IPS-18c (cell line): Measurements from ENCODE around the gene ARHGAP32.

ENCODE experiments used
- H3K4me3 ChIP-seq: 2 replicates; pipeline ENCODE4 v1.7.0; 2013; ENCODE audit warnings: low read depth, mild to moderate bottlenecking, low read length, moderate library complexity; ENCODE audit not compliant: insufficient read depth
- H3K9me3 ChIP-seq: one replicate; pipeline ENCODE4 v1.6.1; 2013; ENCODE audit warnings: mild to moderate bottlenecking, low read length, moderate library complexity; ENCODE audit not compliant: control insufficient read depth, insufficient read depth

Gene ARHGAP32

DNA sequence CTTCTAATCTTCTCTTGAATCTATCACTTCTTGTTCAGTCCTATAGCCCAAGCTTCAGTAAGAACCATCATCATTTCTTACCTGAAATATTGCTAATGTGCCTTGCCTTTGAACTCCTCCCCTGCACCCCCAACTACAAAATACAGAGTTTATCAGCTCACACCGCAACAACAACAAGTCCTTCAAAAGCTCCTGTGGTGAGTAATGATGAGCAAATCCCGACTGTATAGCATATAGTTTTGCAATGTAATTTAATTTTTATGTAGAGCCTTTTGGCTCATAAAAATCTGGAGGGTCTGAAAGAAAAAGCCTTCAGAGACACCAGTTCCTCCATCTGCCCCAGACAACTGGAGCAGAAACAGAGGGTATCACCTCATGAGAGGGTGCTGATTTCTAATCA is 124.7 kb downstream of the ARHGAP32 start:
- Histone ChIP-seq H3K4me3 (no peak overlapping the region), H3K9me3 (no peaks in the 10 kb centered on the region)

DNA sequence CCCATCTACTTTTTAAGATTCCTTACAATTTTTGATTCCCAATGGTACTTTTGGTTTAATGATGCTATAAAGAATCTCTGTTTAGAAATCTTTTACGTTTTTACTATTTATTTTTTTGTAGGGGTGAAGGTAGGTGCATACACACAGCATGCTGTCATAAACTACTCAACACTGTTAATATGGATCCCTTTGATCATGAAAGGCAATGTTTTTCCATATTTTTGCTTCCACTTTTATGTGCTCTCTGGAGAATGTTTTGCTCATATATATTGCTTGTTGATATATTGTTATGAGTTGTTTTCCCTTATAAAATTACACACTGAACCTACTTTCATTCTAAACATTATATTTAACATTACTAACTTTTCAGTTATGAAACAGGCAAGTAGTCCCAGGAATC is 125.9 kb downstream of the ARHGAP32 start:
- no peak overlapping the region for H3K4me3 ChIP-seq
- no peaks in the 10 kb centered on the region for H3K9me3 ChIP-seq

DNA sequence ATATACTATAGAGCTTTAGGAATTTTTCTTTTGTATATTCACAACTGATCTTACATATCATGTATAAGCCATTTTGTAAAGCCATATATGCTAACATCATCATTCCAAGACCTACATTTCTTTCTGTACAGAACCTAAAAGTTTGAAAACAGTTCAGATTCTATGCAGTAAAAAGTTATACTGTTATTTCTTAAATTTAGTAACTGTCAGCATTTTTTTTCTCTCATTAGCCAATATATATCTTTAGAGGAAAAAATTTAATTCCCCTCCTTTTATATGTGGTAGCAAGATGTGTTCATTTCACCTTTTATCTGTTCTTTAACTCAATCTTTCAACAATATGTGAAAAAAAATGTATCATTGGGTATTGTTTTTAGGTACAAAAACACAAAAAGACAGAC is 129.0 kb downstream of the ARHGAP32 start:
- Histone ChIP-seq H3K4me3 (no peak overlapping the region), H3K9me3 (no peaks in the 10 kb centered on the region)

DNA sequence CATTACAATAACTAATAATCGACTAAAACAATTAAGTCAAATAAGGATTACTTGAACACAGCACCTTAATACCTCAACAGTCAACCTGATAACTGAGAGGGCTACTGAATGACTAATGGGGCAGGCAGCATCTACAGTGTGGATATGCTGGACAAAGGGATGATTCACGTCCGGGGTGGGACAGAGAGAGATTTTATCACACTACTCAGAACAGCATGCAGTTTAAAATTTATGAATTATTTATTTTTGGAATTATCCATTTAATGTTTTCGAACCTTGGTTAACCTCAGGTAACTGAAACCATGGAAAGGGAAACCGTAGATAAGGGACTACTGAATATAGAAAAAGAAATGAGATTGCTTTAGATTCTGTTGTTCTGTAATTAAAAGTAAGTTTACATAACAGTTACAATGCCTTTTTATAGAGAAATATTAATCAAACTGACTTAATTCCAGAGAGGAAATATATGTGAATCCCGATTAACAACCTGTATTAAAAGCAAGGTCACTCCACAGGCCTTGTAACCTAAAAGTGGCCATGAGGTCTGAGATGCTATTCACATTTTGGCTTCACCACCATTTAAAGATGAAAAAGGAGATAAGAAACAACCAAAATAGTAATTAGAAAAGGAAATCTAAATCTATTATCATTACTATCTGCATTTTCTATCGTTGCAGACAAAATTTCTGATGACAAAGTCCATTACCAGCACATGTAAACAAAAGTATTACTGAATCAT is 130.5 kb downstream of the ARHGAP32 start:
- Histone ChIP-seq H3K4me3 (no peak overlapping the region), H3K9me3 (no peaks in the 10 kb centered on the region)

DNA sequence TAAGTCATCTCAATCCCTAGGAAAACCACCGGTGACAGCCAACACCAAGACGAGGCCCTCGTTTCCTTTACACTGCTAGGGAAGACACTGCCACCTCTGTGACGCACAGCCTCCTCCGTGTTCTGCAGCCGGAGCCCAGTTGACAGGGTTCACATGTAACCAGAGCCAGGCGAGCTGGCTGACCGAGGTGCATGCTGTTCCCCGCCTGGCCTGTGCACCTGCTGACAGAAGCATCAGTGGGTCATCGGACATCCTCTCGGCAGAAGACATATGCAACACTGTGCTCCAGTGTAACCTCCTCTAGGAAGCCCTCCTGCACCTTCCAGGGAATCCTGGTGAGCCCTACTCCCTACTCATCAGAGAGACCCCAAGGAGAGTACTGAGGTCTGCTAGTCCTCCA is 135.2 kb downstream of the ARHGAP32 start:
- Histone ChIP-seq H3K9me3 (no peaks in the 10 kb centered on the region), H3K4me3 (no peak overlapping the region)

DNA sequence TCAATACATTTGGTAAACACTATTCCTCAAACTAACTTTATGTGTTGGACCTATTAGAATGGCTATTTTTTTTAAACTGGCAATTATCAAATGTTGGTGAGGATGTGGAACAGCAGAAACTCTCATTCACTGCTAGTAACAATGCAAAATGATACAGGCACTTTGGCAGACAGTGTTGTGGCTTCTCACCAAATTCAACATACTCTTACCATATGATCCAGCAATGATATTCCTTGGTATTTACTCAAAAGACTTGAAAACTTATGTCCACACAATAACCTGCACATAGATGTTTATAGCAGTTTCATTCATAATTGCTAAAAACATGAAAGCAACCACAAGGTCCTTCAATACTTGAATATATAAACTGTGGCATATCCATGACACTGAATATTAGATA is 136.9 kb downstream of the ARHGAP32 start:
- no peak overlapping the region for H3K4me3 ChIP-seq
- no peaks in the 10 kb centered on the region for H3K9me3 ChIP-seq

DNA sequence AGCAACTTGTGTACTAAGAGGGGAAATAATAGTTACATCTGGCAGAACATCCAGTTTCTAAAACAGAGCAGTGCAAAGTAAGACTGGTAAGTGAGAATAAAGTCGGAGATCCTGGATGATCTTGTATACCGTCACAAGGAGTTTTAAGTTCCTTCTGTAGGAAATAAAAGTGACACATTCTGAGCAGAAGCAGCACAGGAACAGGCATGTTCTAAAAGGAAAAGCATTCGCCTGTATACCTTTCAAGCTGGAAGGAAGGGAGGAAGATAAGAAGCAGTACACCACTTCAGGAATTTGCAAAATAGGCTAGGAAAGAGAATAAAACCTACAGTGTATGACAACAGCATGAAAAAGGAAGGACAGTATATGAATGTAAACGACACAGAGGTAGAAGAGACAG is 143.2 kb downstream of the ARHGAP32 start:
- H3K9me3 ChIP-seq: no peaks in the 10 kb centered on the region

DNA sequence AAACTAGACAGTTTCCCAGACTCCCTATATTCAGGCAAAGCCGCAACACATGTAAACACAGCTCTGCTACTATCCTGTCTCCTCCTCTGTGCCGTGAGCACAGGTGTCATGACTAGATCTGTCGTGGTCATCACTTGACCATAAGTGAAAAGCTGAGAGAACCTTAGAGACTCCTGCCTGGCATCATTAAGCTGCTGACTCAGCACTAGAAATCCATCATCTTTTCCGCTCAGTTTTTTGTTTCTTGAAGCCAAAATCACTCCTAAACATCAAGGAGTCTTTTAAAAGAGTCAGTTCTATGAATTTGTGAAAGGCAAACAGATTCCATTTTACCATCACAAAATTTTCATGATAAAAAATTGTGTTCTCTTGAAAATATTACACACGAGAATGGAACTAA is 147.0 kb downstream of the ARHGAP32 start:
- H3K4me3 ChIP-seq: no peak overlapping the region
- H3K9me3 ChIP-seq: no peaks in the 10 kb centered on the region

More for the DNA sequence above, 143.2 kb downstream of the ARHGAP32 start:
- H3K4me3 ChIP-seq: no peak overlapping the region

DNA sequence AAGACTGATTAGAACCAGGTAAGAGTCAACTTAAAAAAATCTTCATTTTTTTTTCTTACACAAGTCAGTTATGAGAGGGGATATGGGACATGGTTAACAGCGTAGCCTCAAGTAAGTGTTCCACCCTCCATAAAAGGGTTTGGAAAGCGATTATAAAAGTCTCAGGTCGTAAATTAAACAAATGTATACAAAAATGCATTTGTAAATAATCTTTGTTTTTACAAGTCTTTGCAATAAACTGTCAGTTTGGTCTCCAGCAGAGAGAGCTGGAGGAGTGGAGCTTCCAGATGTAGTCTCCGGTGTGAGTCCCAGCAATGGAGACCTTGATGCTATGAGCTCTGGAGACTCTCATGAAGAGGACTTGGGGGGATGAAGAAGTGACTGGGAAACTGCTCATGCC is 149.6 kb downstream of the ARHGAP32 start:
- no peaks in the 10 kb centered on the region for H3K9me3 ChIP-seq
- no peak overlapping the region for H3K4me3 ChIP-seq

DNA sequence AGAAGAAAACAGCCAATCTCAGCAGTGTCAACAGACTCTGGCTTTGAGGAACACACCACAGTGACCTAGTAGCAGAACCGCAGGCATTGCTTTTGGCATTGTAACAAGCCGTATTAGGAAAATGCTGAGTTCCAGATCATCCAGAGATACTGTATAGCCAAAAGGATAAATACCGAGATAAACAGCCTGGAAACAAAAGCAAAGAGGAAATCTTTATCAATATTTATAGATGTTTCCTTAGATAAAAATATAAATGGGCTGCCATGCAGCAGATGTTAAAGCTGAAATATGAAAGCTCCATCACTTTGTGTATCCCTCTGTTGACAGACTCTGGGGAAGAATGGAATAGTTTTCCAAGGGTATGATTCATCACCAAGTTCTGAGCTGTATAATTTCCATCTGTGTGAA is 150.5 kb downstream of the ARHGAP32 start:
- no peak overlapping the region for H3K4me3 ChIP-seq

DNA sequence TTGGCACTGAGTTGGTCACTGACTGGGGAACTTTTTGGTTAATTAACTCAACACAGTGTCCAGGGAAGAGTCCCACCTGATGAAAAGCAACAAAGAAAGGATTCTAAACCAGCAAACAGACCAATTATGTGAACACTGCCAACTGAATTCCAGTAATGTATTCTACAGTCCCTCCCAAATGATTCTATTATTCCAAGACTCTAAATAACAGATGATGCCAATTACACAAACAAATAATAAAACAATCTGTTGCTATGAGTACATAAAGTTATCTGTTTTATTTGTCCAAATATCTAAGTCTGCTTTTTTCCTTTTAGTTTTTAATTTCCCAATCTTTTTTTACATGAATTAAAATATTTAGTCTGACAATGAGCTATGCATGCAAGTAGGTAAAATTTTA is 151.2 kb downstream of the ARHGAP32 start:
- Histone ChIP-seq H3K4me3 (no peak overlapping the region), H3K9me3 (no peaks in the 10 kb centered on the region)

More for the DNA sequence above, 150.5 kb downstream of the ARHGAP32 start:
- H3K9me3 ChIP-seq: no peaks in the 10 kb centered on the region

DNA sequence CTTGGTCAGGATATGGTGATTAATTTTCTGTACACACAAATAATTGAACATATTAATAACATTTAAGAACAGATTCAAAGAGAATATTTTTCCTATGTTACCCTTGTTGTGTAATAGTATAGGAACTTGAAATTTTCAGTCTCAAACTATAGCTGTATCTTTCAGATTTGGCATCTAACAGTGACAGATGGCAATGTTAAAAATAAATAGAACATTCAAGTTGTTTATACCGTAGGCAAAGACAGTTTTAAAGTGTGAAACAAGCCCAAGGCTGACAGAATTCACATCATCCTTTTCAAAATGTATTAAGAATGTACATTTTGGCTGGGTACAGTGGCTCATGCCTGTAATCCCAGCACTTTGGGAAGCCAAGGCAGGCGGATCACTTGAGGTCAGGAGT is 156.9 kb downstream of the ARHGAP32 start:
- H3K9me3 ChIP-seq: no peaks in the 10 kb centered on the region
- no peak overlapping the region for H3K4me3 ChIP-seq

DNA sequence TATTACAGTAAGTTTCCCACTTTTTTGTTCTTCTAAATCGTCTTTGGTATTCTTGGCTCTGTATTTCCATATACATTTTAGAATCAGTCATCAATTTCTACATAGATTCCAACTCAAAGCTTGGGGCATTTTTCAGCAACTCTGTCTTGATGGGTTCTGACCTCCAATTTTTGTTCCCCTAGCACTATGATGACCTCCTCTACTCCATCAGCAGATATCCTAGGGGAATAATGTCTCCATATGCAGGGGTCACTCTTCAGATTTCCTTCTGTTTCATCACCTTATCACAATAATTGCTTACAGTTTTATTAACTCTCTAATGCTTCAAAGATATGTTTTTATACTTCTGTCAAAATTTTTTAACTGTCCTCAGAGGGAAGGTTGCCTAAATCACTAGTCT is 158.1 kb downstream of the ARHGAP32 start:
- H3K9me3 ChIP-seq: no peaks in the 10 kb centered on the region
- no peak overlapping the region for H3K4me3 ChIP-seq

DNA sequence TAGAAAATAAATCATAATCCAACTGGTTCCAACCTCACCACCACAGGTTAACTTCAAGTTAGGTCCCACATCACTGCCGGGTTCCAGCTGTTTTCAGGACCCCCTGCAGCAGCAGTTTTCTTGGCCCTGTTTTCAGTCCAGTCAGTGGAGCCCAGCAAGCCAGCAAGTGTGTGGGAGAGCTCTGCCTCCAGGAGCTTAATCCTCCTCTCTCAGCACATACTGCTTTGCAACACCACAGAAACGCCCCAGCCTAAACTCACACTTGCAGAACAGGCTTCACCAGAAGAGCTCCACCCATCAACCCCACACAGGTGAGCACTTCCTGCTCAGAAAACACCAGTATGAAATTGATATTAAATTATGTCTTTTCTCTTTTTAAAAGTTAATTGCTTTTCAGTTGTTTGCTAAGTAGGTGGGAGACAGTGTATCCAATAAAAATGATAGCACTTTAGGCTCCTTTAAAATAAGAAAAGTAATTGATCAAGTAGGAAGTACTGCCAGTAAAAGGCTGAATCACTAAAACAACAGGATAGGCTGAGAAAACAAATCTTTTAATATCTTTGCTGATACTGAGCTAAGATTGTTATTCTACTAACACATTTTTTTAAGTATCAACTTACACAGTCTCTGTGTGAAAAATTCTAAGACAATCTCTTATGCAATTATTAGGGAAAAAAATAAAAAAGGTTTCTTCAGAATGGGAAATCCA is 168.0 kb downstream of the ARHGAP32 start:
- Histone ChIP-seq H3K4me3 (no peak overlapping the region), H3K9me3 (no peaks in the 10 kb centered on the region)

DNA sequence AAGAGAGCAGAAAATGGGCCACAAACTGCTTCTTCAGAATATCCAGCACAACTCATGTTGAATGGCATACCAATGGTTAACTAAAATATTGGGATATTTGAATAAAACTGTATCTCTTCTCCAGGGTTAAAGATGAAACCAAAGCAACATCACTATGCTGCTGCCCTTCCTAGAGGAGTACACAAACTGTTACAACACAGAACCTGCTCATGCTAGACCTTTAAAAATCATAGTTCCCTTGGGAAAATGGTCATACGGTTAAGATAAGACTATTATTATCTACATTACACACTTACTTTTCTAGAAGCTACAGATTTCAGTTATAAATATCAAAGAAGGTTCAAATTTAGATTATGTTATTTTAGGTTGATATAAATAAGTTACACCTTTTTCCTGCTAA is 170.8 kb downstream of the ARHGAP32 start:
- no peaks in the 10 kb centered on the region for H3K9me3 ChIP-seq
- no peak overlapping the region for H3K4me3 ChIP-seq

DNA sequence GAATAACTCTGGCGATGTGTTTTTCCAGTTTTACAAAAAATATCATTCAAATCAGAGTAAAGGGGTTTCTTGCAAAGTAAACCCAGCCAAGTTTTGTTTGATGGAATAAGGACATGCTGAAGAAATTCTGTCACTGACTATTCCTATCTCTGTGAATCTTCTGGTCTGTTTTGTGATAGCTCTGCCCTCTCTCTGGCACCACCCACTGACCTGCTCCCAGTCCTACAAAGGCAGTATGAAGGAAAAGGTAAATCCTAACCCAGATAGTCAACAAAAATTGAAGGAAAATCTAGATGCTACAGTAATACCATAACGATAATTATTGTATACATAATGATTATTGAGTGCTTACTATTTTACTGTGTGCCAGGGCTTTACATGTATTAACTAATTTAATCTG is 173.1 kb downstream of the ARHGAP32 start:
- Histone ChIP-seq H3K4me3 (no peak overlapping the region), H3K9me3 (no peaks in the 10 kb centered on the region)

DNA sequence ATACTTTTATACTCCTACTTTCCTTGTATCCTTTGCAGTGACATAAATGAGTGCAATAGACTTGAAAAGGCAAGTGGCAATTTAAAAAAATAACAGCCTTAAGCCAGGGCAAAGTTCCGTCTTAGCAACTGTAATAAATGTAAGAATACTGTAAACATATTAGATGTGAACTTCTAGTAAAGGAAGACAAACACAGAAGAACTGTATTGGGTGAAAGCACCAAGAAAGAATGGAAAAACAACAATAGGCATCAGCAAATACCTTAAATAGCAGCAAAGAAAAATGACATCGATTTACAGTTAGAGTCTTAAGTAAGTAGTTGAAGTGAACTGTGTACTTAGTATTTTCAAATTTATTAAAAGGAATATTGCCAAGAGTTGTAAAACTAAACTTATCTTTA is 174.0 kb downstream of the ARHGAP32 start:
- no peaks in the 10 kb centered on the region for H3K9me3 ChIP-seq
- no peak overlapping the region for H3K4me3 ChIP-seq

DNA sequence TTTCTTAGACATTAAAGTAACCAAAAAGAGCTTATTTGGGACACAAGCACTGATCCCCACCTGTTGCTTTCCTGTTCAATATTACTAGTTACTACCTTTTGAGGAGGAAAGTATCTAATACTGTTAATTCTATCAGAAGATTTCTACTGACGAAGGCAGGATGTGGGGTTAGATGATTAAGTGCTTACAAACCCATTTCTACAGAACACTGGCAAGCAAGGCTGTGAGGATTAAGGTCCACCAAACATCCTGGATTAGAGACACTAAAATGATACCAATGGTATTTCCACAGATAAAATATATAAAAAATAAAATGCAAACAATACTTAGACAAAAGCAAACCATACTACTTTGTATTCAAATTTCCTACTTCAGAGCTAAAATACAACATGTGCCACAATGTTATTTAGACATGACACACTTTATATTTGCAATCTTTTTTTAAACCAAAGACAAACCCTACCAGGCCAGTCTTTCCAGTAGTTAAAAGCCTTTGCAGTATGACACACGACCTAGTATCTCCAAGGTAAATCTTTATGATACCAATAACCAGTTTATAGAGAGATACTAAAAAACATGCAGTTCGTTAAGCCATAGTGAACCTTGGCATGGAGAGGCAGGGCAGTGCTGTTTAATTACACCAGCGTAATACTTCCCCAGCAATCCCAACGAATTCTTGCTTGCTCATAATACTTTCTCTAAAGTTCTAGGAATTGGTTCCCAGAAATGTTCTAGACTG is 178.2 kb downstream of the ARHGAP32 start:
- no peak overlapping the region for H3K4me3 ChIP-seq
- H3K9me3 ChIP-seq: no peaks in the 10 kb centered on the region
